ENCODE measurements around the gene MCAM. TPM values are rescaled to one million over a fixed set of nuclear protein-coding genes. Genes with fewer than 3 reads are reported as not detected.

MCAM gene
- total and polyA plus RNA-seq, 2 experiments from 2014 or later, result 8.6 to 40.4 TPM

- Histone ChIP-seq H3K4me2 (ENCODE audit: unreplicated experiment) (no peak overlapping the region), H3F3A (ENCODE audit: insufficient read depth) (peaks cover 23% of the 10 kb centered on the region), H3K36me3 (ENCODE audit: low read depth) (no peaks in the 10 kb centered on the region), H3K9me2 (ENCODE audit: insufficient read depth) (no peaks in the 10 kb centered on the region), H3K79me2 (ENCODE audit: insufficient read depth) (no peaks in the 10 kb centered on the region), H3K4me1 (ENCODE audit: insufficient read depth) (peaks cover 23% of the 10 kb centered on the region), H2AFZ (no peak overlapping the region), H3K27ac (no peak overlapping the region), H3K4me3 (no peak overlapping the region), H3K27me3 (replicated peaks; ENCODE audit: insufficient read depth) (0 out of 2 replicates have a peak, but pooled peaks cover 4% of the 10 kb centered on the region), H3K9ac (no peak overlapping the region), H3K9me3 (ENCODE audit: low read depth) (no peaks in the 10 kb centered on the region), H4K20me1 (ENCODE audit: insufficient read depth) (no peaks in the 10 kb centered on the region)
- 92 to 93% methylated on average over 10 of the region's 10 CpGs for WGBS, 2 experiments (ENCODE audit: low coverage in 1 of 2, low lambda C conversion rate in 2 of 2, missing lambda C conversion rate in 2 of 2)
- in situ Hi-C loops (cut with MboI), result loop anchor here (10.0 kb wide), 1 partner anchor 115 kb away; no protein-coding TSS in a partner anchor
- no peak for DNase-seq
- TF ChIP-seq EZH2phosphoT487 (IDR thresholded peaks at IDR 0.05; ENCODE audit: insufficient read depth, low read depth) (no peak), EZH2 (IDR thresholded peaks at IDR 0.05; ENCODE audit: insufficient read depth, poor library complexity, severe bottlenecking) (no peak)
These were observed 42.7 kb upstream of the MCAM start for GRCh38 chr11:119359365-119360214.

- no peak for TF ChIP-seq EZH2phosphoT487 (IDR thresholded peaks at IDR 0.05; ENCODE audit: insufficient read depth, low read depth)
- no peak for TF ChIP-seq EZH2 (IDR thresholded peaks at IDR 0.05; ENCODE audit: insufficient read depth, poor library complexity, severe bottlenecking)
- no peaks in the 10 kb centered on the region for H3K36me3 ChIP-seq (ENCODE audit: low read depth)
- no peak overlapping the region for H3K9ac ChIP-seq
- H2AFZ ChIP-seq, result no peak overlapping the region; the same call in 1 of the 2 replicates
- H3K9me3 ChIP-seq (ENCODE audit: low read depth), result no peaks in the 10 kb centered on the region
- H3K27me3 ChIP-seq (replicated peaks; ENCODE audit: insufficient read depth), result no peaks in the 10 kb centered on the region
- no peak for DNase-seq
- H3K4me1 ChIP-seq (ENCODE audit: insufficient read depth), result peaks cover 15% of the 10 kb centered on the region
- no peaks in the 10 kb centered on the region for H3K9me2 ChIP-seq (ENCODE audit: insufficient read depth)
- WGBS, 2 experiments (ENCODE audit: low coverage in 1 of 2, low lambda C conversion rate in 2 of 2, missing lambda C conversion rate in 2 of 2), result 39 to 67% methylated on average over 3 to 13 of the region's 13 CpGs
- H3F3A ChIP-seq (ENCODE audit: insufficient read depth), result peaks cover 15% of the 10 kb centered on the region
- in situ Hi-C loops (cut with MboI), result loop anchor here (10.0 kb wide), 1 partner anchor 118 kb away; no protein-coding TSS in a partner anchor
- no peaks in the 10 kb centered on the region for H4K20me1 ChIP-seq (ENCODE audit: insufficient read depth)
- H3K4me2 ChIP-seq (ENCODE audit: unreplicated experiment), result no peak overlapping the region
- H3K79me2 ChIP-seq (ENCODE audit: insufficient read depth), result no peaks in the 10 kb centered on the region
- no peak overlapping the region for H3K27ac ChIP-seq
- H3K4me3 ChIP-seq, result peak overlapping the region; percentile 78
These were observed 40.1 kb upstream of the MCAM start for GRCh38 chr11:119357074-119357473.

GRCh38 chr11:119356349-119357031 lies 39.6 kb upstream of the MCAM start:
- in situ Hi-C loops (cut with MboI), result loop anchor here (10.0 kb wide), 1 partner anchor 118 kb away; no protein-coding TSS in a partner anchor
- H2AFZ ChIP-seq, result peak overlapping the region; percentile 98
- peak overlapping the region; percentile 78 for H3K4me3 ChIP-seq
- H3K4me2 ChIP-seq (ENCODE audit: unreplicated experiment), result peak overlapping the region; percentile 96
- TF ChIP-seq EZH2 (IDR thresholded peaks at IDR 0.05; ENCODE audit: insufficient read depth, poor library complexity, severe bottlenecking), result no peak
- TF ChIP-seq EZH2phosphoT487 (IDR thresholded peaks at IDR 0.05; ENCODE audit: insufficient read depth, low read depth), result no peak
- WGBS, 2 experiments (ENCODE audit: low coverage in 1 of 2, low lambda C conversion rate in 2 of 2, missing lambda C conversion rate in 2 of 2), result 1% methylated on average over 45 to 54 of the region's 54 CpGs
- H3K27ac ChIP-seq, result no peak overlapping the region
- no peaks in the 10 kb centered on the region for H3K27me3 ChIP-seq (replicated peaks; ENCODE audit: insufficient read depth)
- peaks cover 9% of the 10 kb centered on the region for H3F3A ChIP-seq (ENCODE audit: insufficient read depth)
- no peaks in the 10 kb centered on the region for H3K9me3 ChIP-seq (ENCODE audit: low read depth)
- H3K9ac ChIP-seq, result peak overlapping the region; percentile 83
- H4K20me1 ChIP-seq (ENCODE audit: insufficient read depth), result no peaks in the 10 kb centered on the region
- H3K79me2 ChIP-seq (ENCODE audit: insufficient read depth), result no peaks in the 10 kb centered on the region
- DNase-seq, result peak; percentile 91
- H3K9me2 ChIP-seq (ENCODE audit: insufficient read depth), result no peaks in the 10 kb centered on the region
- H3K36me3 ChIP-seq (ENCODE audit: low read depth), result no peaks in the 10 kb centered on the region
- peaks cover 9% of the 10 kb centered on the region for H3K4me1 ChIP-seq (ENCODE audit: insufficient read depth)

GRCh38 chr11:119355091-119355843 lies 38.3 kb upstream of the MCAM start:
- no peak overlapping the region for H2AFZ ChIP-seq
- WGBS, 2 experiments (ENCODE audit: low coverage in 1 of 2, low lambda C conversion rate in 2 of 2, missing lambda C conversion rate in 2 of 2), result 63 to 65% methylated on average over 8 to 9 of the region's 9 CpGs
- in situ Hi-C loops (cut with MboI), result loop anchor here (10.0 kb wide), 1 partner anchor 120 kb away; no protein-coding TSS in a partner anchor

More at GRCh38 chr11:119355091-119355843, 38.3 kb upstream of the MCAM start:
- Histone ChIP-seq H3K27me3 (replicated peaks; ENCODE audit: insufficient read depth) (peaks cover 8% of the 10 kb centered on the region; the same call in 1 of the 2 replicates), H3K4me2 (ENCODE audit: unreplicated experiment) (no peak overlapping the region), H3K9me3 (ENCODE audit: low read depth) (no peaks in the 10 kb centered on the region), H3K9ac (no peak overlapping the region), H3F3A (ENCODE audit: insufficient read depth) (no peaks in the 10 kb centered on the region), H3K36me3 (ENCODE audit: low read depth) (no peaks in the 10 kb centered on the region), H3K4me3 (no peak overlapping the region), H3K27ac (no peak overlapping the region), H3K4me1 (ENCODE audit: insufficient read depth) (no peaks in the 10 kb centered on the region), H3K79me2 (ENCODE audit: insufficient read depth) (no peaks in the 10 kb centered on the region), H3K9me2 (ENCODE audit: insufficient read depth) (no peaks in the 10 kb centered on the region), H4K20me1 (ENCODE audit: insufficient read depth) (no peaks in the 10 kb centered on the region)
- DNase-seq, result no peak
- TF ChIP-seq EZH2phosphoT487 (IDR thresholded peaks at IDR 0.05; ENCODE audit: insufficient read depth, low read depth), result no peak
- TF ChIP-seq EZH2 (IDR thresholded peaks at IDR 0.05; ENCODE audit: insufficient read depth, poor library complexity, severe bottlenecking), result no peak
